PC-9 (cell line): ENCODE results near the gene KLHL8.

ENCODE experiments used
- EZH2 ChIP-seq: fragments of 200-600 bp; sonication (generic); IDR thresholded peaks from 2 replicates; pipeline ENCODE4 v1.8.0; 2017; ENCODE audit warnings: antibody characterized with exemption, low read depth
- TF ChIP-seq, protein P1 (sequence below): fragments of 200-600 bp; sonication (generic); conservative IDR thresholded peaks from 2 replicates; pipeline ENCODE4 v1.6.1; 2017; ENCODE audit warnings: mixed run types, antibody characterized with exemption, mild to moderate bottlenecking, moderate library complexity

DNA sequence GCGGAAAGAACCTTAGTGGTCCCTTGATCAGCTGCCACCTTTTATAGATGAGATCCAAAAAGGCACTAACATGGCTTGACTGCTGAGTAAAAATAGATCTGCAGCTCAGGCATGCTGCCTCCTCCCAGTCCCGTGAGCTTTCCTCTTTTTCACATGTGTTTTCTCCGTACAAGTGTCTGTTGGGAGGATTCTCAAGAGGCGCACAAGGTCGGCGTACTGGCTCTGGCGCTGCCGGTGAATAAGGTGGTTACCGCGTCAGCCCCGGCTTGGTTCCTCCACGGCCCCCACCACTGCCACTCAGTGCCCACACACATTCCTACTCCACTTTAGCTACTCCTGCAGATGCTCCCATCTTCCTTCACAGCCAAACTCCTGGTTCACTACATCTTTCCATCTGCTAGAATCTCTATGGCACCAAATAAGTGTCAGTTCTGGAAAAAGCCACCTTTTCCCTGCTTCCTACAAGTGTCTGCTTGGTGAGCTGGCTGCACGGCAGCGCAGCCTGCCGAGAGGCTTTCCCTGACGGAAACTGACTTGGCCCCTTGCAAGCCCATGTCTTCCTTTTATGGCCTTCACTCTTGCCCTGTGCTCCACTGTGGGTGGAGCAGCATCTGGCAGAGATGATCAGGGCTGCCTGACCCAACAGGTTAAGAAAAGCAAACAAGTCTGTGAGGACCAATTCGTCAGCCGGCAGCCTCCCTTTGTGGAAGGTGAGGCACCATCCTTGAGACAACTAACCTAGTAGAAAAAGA, 99.8 kb downstream of the KLHL8 start:
- TF ChIP-seq, protein P1, sequence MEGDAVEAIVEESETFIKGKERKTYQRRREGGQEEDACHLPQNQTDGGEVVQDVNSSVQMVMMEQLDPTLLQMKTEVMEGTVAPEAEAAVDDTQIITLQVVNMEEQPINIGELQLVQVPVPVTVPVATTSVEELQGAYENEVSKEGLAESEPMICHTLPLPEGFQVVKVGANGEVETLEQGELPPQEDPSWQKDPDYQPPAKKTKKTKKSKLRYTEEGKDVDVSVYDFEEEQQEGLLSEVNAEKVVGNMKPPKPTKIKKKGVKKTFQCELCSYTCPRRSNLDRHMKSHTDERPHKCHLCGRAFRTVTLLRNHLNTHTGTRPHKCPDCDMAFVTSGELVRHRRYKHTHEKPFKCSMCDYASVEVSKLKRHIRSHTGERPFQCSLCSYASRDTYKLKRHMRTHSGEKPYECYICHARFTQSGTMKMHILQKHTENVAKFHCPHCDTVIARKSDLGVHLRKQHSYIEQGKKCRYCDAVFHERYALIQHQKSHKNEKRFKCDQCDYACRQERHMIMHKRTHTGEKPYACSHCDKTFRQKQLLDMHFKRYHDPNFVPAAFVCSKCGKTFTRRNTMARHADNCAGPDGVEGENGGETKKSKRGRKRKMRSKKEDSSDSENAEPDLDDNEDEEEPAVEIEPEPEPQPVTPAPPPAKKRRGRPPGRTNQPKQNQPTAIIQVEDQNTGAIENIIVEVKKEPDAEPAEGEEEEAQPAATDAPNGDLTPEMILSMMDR = no peak
- no peak for TF ChIP-seq EZH2
